Measurements from ENCODE around the gene CYP46A1. TPM values are rescaled to one million over a fixed set of nuclear protein-coding genes. Genes with fewer than 3 reads are reported as not detected.

Gene CYP46A1
- total RNA-seq, 1 donor from 2014 or later = 1.3 TPM

GRCh38 chr14:99701260-99701659, 17.2 kb downstream of the CYP46A1 start:
- no peak for ATAC-seq

GRCh38 chr14:99702115-99702514, 18.0 kb downstream of the CYP46A1 start:
- H3K27ac ChIP-seq = no peak overlapping the region
- no peak for ATAC-seq
- DNase-seq = no peak
- peaks cover 3% of the 10 kb centered on the region for H3K9me3 ChIP-seq
- H3K4me3 ChIP-seq = no peak overlapping the region
- intact Hi-C loops (cut with DNase I) = no loop called here
- H3K36me3 ChIP-seq = no peaks in the 10 kb centered on the region
- TF ChIP-seq CTCF (IDR thresholded peaks at IDR 0.05) = no peak
- peaks cover 3% of the 10 kb centered on the region for H3K4me1 ChIP-seq
- no peaks in the 10 kb centered on the region for H3K27me3 ChIP-seq

More at GRCh38 chr14:99701260-99701659, 17.2 kb downstream of the CYP46A1 start:
- H3K9me3 ChIP-seq = peaks cover 3% of the 10 kb centered on the region
- no peaks in the 10 kb centered on the region for H3K36me3 ChIP-seq
- TF ChIP-seq CTCF (IDR thresholded peaks at IDR 0.05) = no peak
- no peak for DNase-seq
- H3K4me3 ChIP-seq = no peak overlapping the region
- intact Hi-C loops (cut with DNase I) = no loop called here
- H3K27ac ChIP-seq = no peak overlapping the region
- peaks cover 3% of the 10 kb centered on the region for H3K4me1 ChIP-seq
- no peaks in the 10 kb centered on the region for H3K27me3 ChIP-seq

GRCh38 chr14:99703381-99703780, 19.3 kb downstream of the CYP46A1 start:
- no peaks in the 10 kb centered on the region for H3K27me3 ChIP-seq
- H3K36me3 ChIP-seq = no peaks in the 10 kb centered on the region
- H3K9me3 ChIP-seq = peaks cover 3% of the 10 kb centered on the region
- H3K4me1 ChIP-seq = peaks cover 3% of the 10 kb centered on the region
- intact Hi-C loops (cut with DNase I) = no loop called here
- no peak overlapping the region for H3K27ac ChIP-seq
- no peak for DNase-seq
- no peak overlapping the region for H3K4me3 ChIP-seq
- ATAC-seq = no peak
- no peak for TF ChIP-seq CTCF (IDR thresholded peaks at IDR 0.05)

- intact Hi-C loops (cut with DNase I) = no loop called here
- H3K9me3 ChIP-seq = peaks cover 3% of the 10 kb centered on the region
- H3K27ac ChIP-seq = no peak overlapping the region
- no peak overlapping the region for H3K4me3 ChIP-seq
- H3K27me3 ChIP-seq = no peaks in the 10 kb centered on the region
- H3K4me1 ChIP-seq = no peaks in the 10 kb centered on the region
- ATAC-seq (no peak), DNase-seq (no peak)
- no peak for TF ChIP-seq CTCF (IDR thresholded peaks at IDR 0.05)
- H3K36me3 ChIP-seq = no peaks in the 10 kb centered on the region
Measured at GRCh38 chr14:99704037-99704436, 19.9 kb downstream of the CYP46A1 start.

GRCh38 chr14:99706107-99706900, 22.2 kb downstream of the CYP46A1 start:
- no peak for TF ChIP-seq CTCF (IDR thresholded peaks at IDR 0.05)
- H3K4me1 ChIP-seq = no peaks in the 10 kb centered on the region
- DNase-seq (no peak), ATAC-seq (peak; percentile 20)
- H3K4me3 ChIP-seq = no peak overlapping the region
- H3K9me3 ChIP-seq = peaks cover 3% of the 10 kb centered on the region
- no peak overlapping the region for H3K27ac ChIP-seq
- intact Hi-C loops (cut with DNase I) = no loop called here
- no peaks in the 10 kb centered on the region for H3K27me3 ChIP-seq
- H3K36me3 ChIP-seq = no peaks in the 10 kb centered on the region
